T-helper 22 cell (primary cell): Measurements from ENCODE around the gene DDO.
"Not testable (repeated sequence)": the region's sequence is repeated elsewhere in the genome, so short reads cannot be mapped to it uniquely, and the experiment has no call there.

Experiments used
- DNase-seq: peaks from one replicate; pipeline ENCODE4 v3.0.0-alpha.2; 2020; ENCODE audit warnings: low read depth

Gene DDO, protein sequence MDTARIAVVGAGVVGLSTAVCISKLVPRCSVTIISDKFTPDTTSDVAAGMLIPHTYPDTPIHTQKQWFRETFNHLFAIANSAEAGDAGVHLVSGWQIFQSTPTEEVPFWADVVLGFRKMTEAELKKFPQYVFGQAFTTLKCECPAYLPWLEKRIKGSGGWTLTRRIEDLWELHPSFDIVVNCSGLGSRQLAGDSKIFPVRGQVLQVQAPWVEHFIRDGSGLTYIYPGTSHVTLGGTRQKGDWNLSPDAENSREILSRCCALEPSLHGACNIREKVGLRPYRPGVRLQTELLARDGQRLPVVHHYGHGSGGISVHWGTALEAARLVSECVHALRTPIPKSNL

DNA sequence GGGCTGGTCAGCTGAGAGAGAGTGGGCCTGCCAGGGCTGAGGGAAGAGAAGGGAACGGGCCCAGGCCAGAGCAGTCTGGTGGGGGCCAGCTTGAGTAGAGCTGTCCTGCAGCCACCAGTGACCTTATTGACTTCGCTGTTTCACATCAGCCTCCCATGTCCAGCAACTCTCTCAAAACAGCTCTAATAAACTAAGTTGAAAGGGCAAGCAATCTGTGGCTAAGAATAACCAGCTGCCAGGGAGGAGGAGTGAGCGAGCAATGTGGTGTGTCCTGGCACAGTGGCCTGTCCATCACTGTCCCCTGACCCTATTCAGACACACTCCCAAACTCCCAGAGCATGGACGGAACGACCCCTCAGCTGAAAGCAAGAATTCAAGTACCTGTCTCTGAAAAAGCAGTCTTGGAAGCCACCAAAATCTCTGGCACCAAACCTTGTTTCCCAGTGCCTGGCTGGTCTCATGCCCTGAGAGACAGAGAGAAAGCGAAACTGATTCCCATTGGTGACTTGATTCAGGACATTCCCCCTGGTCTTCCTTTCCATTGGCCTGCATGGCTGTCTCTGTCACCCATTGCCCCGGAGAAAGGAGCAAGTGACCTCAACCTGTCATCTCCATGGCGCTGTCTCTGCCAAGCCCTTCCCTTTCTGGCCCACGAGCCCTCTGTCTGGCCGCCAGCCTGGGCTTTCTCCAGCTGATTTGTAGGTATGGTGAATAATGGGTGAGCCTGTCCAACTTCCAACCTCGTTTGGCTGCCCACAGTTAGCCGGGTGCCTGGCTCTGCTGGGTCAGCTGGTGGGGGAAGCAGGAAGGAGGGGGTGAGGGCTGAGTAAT, at the start of gene DDO:
DDO (minus strand) TSS at position 490 of the 831 bp plus-strand sequence. CDS start 2,113 bp downstream, outside the sequence.
- no peak for DNase-seq

DNA sequence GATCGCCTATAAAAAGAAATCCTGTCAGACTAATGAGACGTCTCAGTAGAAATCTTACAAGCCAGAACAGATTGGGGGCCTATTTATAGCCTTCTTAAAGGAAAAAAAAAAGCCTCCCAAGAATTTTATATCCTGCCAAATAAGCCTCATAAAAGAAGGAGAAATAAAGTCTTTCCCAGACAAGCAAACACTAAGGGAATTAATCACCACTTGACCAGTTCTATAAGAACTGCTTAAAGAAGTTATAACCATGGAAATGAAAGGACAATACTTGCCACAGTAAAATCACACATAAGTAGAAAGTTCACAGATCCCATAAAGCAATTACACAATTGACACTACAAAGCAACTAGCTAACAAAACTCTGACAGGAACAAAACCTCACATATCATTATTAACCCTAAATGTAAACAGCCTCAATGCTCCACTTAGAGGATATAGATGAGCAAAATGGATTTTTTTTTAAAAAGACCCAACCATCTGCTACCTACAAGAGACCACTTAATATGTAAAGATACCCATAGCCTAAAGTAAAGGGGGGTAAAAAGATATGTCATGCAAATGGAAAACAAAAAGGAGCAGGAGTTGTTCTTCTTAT, 47.6 kb upstream of the DDO start:
- no peak for DNase-seq

DNA sequence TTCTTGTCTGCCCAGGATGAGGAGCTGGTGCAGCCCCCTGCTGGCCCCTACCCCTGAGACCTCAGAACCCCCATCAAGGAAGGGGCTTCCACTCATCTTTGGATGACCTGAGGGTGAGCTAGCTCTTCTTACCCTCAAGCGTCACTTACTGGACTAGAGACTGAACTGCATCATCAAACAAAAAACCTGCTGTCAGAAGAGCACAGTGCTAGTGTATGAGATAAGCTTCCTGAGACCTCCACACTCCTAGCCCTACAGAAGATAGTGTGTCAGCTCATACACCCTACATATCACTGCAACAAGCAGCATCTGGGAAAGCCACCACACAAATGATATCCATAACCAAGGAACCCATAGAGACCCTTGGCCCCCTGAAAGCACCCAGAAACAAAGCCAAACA, 46.0 kb upstream of the DDO start:
- DNase-seq: no peak

DNA sequence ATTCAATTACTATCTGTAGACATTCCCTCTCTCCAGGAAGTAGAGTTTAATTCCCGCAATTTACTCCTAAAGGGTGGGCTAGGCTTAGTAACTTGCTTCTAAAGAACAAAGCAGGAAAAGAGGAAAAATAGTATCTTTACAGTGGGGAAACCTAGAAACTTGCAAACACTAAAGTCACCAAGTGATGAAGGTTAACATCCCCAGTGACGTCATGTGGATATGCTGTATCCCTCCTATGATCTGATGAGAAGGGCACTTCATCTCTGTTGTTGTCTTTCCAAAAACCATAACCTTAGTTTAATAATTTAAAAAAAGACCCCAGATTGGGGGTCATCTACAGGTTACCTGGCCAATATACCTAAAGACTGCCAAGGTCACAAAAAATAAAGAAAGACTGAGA, 43.8 kb upstream of the DDO start:
- DNase-seq: no peak

DNA sequence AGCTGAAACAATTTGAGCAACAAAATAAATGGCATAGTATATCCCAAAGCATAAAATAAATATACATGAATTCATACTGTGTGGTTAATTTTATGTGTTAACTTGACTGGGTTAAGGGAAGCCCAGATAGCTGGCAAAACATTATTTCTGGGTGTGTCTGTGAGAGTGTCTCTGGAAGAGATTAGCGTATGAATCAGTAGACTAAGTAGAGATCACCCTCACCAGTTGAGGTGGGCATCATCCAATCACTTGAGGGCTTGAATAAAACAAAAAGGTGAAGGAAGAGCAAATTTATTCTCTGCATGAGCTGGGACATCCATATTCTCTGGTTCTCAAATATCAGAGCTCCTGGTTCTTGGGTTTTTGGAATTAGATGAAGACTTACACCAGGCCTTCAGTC, 43.1 kb upstream of the DDO start:
- no peak for DNase-seq

DNA sequence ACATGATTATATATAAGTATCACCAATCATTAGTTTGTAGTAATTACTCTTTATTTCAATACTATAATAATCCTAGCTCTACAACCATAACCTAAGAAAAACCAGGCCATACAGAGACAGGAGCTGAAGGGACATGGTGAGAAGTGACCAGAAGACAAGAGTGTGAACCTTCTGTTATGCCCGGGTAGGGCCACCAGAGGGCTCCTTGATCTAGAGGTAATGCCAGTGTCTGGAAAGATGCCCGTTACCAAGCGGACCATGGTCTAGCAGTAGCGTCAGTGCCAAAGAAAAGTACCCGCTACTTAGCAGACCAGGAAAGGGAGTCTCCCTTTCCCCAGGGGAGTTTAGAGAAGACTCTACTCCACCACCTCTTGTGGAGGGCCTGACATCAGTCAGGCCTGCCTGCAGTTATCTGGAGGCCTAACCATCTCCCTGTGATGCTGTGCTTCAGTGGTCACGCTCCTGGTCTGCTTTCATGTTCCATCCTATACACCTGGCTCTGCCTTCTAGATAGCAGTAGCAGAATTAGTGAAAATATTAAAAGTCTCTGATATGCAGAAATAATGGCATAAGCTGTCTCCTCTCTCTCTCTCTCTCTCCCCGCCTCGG, 42.3 kb upstream of the DDO start:
- not testable (repeated sequence) for DNase-seq

DNA sequence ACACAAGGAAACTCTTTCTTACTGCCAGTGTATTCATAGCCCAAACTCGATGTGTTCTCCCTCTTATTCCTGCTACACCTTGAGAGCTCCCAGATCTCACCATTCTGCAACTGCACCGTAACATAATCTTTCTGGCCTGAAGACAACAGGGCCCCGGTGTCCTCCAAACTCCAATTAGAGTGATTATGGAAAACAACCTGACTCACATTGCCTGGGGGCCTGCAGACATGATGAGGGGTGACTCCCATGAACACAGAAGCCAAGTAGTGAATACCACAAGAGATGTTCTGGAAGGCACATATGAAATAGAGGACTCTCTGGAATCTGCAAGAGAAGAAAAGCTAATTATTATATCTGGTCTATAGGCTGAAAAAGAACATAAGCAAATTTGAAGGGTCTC, 41.3 kb upstream of the DDO start:
- no peak for DNase-seq

DNA sequence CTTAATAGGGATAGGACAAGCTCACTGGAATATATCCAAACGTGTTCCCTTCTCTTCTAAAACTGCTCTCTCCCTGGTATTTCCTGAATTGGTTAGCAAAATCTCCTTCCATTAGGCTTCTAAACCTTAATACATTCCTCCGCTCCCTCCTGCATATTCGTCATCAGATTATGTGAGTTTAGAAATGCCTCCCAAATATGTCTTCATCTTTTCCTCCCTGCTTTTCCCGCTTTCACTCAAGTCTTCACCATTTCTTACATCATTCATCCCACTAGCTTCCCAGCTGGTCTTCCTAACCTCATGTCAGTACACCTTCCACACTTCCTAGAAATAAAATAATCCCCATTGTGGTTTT, 34.1 kb upstream of the DDO start:
- DNase-seq: no peak

DNA sequence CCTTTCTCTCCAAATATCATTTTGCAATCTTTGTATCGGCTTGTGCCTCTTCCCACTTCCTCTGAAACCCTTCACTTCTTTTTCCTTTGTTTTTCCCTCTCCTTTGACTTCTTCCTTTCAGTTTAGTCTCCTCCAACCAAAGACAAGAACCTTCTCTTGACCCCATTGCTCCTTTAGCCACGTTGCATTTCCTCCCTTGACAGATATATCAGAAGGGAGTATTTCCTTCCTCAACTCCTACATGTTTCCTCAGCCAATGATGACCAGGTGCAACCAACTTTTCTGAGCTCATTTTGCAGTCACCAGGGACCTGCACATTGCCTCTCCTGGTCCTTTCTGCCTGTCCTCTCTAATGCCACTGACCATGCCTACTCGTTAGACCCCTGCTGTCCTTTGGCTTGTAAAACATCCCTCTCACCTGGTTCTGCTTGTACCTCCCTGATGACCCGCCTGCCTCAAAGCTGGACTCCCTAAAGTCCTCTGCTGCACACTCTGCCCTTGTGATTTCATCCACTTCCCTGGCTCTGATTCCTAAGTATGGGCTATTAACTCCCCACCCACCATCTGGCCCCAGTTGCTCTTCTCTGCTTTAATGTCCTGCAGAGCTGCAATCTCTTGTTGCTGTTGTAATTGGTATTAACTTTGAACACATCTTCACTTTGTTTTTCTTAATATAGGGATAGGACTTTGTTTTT, 33.6 kb upstream of the DDO start:
- no peak for DNase-seq

DNA sequence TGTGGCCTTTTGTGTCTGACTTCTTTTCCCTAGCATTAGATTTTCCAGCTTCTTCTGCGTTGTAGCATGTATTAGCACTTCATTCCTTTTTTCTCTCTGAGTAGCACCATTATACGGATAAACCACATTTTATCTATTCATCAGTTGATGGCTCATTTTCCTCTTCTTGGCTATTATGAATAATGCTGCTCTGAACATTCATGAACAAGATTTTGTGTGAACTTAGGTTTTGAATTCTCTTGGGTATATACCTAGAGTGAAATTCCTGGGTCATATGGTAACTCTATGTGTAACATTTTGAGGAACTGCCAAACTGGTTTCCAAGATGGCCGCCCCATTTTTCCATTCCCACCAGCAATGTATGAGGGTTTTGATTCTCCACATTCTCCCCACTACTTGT, 32.4 kb upstream of the DDO start:
- no peak for DNase-seq

DNA sequence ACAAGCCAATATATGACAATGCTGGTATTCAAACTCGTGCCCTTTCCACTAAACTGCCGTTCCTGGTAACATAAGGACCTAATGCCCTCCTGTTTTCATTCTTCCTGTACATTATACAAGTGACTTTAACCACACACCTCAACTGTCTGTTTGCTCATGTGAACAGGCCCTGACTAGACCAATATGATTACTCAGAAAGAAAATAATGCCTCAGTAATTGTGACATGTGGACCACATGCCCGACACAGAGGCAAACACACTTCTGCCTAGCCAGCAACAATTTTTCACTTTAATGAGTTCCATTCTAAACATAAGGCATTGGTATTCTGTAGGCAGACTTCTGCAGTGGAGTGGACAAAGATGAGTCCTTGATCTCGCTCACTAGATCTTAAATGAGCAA, 31.0 kb upstream of the DDO start:
- DNase-seq: no peak

DNA sequence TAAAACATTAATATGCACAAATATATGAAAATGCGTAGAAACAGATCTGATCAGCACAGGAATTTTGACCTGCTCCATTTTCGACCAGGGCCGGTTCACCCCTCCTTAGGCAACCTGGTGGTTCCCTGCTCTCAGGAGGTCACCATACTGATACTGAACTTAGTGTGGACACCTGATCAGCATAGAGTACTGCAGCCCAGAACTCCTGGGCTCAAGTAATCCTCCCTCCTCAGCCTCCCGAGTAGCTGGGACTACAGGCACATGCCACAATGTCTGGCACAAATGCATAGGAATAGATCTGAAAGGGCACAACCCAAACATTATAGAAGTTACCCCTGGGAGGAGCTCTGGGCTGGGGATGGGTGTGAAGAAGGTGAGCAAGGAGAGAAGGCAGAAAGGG, 24.7 kb upstream of the DDO start:
- DNase-seq: no peak

DNA sequence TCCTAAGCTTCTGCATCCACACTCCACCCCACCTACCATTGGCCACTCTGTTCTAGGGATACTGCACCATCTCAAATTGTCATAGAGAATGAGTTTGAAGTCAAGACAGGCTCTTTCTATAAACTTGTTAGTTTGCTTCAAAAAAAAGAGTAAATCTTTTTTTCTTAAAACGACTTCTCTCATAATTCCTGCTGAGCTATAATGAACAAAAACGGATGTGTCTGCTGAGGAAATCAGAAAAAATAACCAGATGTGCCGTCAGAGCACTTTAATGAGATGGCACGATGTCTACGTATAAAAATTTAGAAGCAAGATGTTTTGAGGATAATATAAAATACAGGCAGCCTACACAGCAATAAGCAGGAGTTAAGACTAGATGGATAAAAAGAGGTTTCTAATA, 24.0 kb upstream of the DDO start:
- no peak for DNase-seq

DNA sequence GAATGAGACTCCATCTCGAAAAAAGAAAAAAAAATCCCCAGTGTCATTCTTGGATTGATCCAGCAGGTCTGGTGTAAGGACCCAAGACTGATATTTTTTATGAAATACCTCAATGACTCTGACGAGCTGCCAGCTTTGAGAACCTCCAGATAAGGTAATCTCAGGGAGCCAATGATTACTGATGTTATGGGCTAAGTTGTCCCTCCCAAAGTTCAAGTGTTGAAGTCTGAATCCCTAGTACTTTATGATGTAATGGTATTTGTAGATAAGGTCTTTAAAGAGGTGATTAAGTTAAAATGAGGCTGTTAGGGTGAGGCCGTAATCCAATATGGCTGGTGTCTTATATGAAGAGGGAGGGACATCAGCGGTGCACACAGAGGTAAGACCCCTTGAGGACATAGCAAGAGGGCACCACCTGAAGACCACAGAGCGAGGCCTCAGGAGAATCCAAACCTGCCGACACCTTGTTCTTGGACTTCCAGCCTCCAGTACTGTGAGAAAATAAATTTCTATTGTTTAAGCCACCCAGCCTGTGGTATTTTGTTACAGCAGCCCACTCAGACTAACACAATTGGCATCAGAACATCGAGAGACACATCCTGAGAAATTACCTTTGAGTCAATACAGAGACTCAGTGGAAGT, 19.7 kb upstream of the DDO start:
- DNase-seq: no peak

DNA sequence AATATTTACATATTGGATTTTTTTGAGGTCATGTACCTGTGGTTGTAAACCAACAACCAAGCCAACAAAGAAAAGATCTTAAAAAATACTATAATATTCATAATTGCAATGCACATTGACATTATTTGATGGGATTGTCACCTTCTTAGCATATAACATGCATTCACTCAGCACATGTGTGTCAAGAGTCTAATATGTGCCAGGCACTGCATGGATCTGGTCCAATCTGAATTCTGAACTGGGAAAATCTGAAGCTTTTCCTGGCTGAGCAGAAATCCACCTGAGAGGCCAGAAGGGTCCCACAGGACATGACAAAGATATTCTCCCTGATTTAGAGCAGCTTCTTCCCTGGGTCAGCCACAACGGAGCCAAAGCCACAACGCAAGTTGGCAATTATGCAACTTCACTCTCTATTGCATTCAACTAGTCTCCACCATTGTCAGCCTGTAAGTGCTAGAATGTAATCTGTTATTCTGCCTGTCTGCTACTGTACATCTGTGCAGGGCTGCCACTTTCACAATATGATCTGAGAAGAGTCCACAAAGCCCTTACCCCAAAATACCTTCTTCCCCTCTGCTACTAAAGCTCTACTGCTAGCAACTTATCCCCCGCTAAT, 17.0 kb upstream of the DDO start:
- DNase-seq: no peak

DNA sequence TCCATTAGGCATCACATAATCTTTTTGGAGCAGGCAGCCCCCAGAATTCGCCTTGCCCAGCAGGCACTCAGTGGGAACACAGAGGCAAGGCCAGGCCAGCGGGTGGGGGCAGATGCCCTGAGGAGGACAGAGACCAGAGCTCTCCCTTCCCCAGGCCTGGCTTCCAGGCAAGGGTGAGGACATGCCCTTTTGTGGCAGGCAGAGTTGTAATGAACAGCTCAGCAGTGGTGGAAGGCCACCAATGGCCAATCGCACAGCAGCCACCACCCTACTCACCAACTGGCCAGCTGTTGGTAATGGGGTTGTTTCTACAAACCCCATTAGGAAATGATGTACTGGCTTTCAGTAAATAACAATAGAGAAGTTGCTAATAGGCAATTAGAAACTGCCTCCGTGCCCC, 15.4 kb upstream of the DDO start:
- DNase-seq: no peak

DNA sequence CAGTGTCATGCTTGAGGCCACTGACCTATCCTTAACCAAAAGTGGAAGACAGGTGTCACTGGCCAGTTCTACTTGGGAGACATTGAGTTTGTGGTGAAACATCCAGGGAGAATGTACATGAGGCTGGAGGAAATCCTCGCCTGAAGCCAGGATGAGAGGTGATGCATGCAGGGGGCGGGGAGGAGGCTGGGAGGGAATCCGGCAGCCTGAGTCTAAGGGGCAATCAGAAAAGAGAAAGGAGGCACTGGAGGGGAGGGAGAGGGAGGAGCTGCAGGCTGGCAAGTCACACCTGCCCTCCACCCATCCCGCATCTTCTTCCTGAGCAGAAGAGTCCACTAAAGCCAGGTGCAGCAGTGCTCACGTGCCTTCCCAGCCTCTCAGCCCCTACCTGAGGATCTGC, 14.9 kb upstream of the DDO start:
- no peak for DNase-seq

DNA sequence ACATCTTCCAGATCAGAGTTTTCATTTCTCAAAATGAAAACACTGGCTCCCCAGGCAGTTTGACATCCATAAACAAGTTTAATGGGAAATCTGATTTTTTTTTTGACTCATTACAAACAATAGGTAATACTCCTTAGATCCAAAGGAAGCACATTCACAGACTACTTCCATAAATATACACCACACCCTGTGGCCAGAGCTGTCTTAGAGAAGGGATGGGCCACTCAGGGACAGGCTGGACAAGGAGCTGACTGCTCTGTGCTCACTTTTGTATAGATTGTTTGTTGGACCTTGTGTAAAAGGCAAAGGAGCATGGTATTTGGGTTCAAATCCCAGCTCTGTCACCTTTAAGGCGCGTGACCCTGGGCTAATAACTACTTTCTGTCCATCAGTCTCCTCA, 12.8 kb upstream of the DDO start:
- DNase-seq: no peak

DNA sequence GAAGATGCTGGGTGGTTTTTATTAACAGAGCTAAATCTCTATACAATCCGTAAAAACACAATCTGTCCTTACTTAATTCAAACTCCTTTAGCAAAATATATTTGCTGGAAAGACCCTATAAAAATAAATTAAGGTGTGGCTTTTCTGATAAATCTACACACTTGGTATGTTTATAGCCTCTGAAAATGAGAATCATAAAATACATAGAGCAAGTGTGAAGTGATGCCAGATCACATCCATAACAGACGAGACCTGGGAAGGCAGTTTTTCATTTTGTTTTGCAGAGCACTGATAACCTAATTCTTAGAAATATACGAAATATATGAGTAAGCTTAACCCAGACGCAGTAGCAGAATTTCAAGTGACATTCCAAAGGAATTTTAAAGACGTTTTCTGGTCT, 10.4 kb upstream of the DDO start:
- no peak for DNase-seq

DNA sequence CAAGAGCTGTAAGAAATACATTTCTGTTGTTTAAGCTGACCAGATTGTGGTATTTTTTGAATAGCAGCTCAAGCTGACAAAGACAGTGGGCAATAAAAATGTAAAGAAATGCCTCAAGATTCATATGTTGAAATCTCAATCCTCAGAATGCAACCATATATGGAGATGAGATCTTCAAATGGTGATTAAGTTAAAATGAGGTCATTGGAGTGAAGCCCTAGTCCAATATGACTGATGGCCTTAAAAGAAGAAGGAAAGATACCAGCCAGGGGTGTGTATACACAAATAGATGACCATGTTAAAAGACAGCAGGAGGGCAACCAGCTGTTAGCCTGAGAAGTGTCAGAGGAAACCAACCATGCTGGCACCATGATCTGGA, 7.1 kb upstream of the DDO start:
- DNase-seq: no peak

DNA sequence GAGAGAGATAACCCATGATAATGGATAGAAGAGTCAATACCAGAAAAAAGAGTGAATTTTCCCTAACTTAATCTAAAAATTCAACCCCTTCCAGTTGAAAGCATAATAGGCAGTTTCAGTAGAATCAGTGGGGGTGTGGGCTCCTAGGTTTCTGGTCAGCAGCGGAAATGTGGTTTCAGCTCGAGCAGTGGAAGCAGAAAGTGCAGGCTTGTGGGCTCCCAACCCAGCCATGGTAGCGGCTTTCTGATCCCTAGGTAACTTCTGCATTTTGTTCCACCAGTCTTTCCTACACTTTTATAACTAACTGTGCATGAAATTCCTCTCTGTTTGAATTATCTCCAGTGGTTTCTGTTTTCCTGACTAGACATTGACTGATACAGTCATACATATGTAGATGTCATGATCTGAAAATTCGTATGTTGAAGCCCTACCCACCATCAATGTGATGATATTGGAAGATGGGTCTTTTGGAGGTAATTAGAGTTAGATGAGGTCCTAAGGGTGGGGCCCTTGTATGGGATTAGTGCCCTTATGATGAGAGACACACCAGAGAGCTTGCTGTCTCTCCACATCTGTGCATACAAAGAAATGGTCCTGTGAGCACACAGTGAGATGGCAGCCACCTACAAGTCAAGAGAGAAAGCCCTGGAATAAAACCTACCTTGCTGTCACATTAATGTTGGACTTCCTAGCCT, 6.5 kb upstream of the DDO start:
- no peak for DNase-seq
